ENCODE data around the gene CTU2.

The CTU2 gene

GRCh38 chr16:88760424-88761142 is 54.3 kb downstream of the CTU2 start:
- DNase-seq (ENCODE audit: low read depth) = no peak

GRCh38 chr16:88761143-88761534 is 54.8 kb downstream of the CTU2 start:
- no peak for DNase-seq (ENCODE audit: low read depth)

GRCh38 chr16:88761830-88762229 is 55.5 kb downstream of the CTU2 start:
- no peak for DNase-seq (ENCODE audit: low read depth)

GRCh38 chr16:88762258-88762870 is 56.1 kb downstream of the CTU2 start:
- no peak for DNase-seq (ENCODE audit: low read depth)

- no peak for DNase-seq (ENCODE audit: low read depth)
These were observed 56.6 kb downstream of the CTU2 start for GRCh38 chr16:88762941-88763340.

- no peak for DNase-seq (ENCODE audit: low read depth)
These were observed 57.3 kb downstream of the CTU2 start for GRCh38 chr16:88763502-88764053.

- DNase-seq (ENCODE audit: low read depth) = no peak
These were observed 57.8 kb downstream of the CTU2 start for GRCh38 chr16:88764080-88764479.

- no peak for DNase-seq (ENCODE audit: low read depth)
These were observed 58.6 kb downstream of the CTU2 start for GRCh38 chr16:88764913-88765349.
